LNCAP (cell line): ENCODE data around the gene UBASH3B.

Experiments used
- TF ChIP-seq, protein P1 (sequence below): fragments of 450-650 bp; IDR thresholded peaks from 2 replicates; pipeline ENCODE4 v1.5.1; 2017; ENCODE audit warnings: mild to moderate bottlenecking

The UBASH3B gene

DNA sequence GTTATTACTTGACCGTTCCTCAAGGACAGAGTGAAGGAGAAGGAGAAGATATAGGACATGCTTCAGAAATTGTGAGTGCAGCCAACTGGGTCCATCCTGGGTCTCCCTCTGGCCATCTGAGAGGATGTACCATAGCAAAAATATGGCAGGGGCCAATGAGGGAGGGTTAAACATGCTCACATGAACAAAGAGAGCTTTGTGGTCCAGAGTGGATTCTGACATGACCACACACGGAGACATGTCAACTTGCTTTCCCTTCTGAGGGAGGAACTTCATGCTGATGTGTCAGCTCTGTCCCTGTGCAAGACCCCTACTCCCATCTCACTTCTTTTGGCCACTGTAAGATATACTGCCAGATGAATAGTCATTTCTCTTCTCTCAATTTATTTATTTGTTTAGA, 3.0 kb upstream of the UBASH3B start:
- TF ChIP-seq, protein P1, sequence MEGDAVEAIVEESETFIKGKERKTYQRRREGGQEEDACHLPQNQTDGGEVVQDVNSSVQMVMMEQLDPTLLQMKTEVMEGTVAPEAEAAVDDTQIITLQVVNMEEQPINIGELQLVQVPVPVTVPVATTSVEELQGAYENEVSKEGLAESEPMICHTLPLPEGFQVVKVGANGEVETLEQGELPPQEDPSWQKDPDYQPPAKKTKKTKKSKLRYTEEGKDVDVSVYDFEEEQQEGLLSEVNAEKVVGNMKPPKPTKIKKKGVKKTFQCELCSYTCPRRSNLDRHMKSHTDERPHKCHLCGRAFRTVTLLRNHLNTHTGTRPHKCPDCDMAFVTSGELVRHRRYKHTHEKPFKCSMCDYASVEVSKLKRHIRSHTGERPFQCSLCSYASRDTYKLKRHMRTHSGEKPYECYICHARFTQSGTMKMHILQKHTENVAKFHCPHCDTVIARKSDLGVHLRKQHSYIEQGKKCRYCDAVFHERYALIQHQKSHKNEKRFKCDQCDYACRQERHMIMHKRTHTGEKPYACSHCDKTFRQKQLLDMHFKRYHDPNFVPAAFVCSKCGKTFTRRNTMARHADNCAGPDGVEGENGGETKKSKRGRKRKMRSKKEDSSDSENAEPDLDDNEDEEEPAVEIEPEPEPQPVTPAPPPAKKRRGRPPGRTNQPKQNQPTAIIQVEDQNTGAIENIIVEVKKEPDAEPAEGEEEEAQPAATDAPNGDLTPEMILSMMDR, result no peak

DNA sequence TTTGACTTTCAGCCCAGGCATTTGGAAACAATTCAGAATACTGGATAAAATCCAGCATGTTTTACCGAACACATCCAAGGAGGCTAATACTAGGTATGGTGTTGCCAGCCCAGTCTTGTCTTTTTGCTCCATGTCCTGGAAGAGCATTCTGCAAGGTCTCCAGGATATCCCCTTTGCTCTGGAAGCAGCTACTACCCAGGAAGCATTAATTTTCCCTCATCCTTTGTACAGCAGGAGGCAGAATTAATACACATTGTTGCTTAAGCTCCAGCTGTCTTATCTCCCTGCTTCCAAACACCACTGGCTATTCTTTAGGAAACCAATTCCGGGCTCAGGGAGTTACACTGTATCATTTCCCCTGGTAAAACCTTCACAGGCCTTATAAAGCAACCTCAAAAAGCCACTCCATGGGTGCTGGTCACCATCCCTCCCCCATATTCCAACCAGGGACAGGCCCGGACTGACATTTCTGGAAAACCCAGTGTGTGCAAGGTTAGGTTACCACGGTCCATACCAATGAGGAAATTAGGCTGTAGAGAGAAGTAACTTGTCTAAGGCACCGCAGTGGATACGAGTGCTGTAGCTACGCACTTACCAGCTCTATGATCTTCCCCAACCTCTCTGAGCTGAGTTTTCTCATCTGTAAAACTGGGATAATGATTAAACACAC, 1.5 kb upstream of the UBASH3B start:
- TF ChIP-seq, protein P1, result no peak

DNA sequence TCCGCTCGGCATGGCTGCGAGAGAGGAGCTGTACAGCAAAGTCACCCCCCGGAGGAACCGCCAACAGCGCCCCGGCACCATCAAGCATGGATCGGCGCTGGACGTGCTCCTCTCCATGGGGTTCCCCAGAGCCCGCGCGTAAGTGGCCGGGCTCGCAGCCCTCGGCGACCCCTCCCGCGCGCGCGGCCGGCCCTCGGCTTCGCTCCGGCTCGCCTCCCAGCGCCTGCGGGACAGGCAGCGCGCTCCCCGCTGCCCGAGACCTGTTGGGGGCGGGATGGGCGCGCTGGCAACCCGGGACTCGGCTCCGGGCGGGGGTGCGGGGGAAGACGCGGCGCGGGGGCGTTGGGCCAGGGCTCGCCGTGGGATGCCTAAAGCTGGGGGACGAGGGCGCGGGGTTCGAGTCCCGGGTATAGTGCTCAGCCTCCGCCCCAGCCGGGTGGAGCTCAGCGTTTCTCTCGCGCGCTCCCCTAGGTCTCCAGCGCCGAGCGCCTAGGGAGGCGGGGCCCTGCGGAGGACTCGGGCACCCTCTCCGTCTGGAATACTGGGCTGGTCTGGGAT, 630 bp downstream of the UBASH3B start:
- TF ChIP-seq, protein P1, result no peak

DNA sequence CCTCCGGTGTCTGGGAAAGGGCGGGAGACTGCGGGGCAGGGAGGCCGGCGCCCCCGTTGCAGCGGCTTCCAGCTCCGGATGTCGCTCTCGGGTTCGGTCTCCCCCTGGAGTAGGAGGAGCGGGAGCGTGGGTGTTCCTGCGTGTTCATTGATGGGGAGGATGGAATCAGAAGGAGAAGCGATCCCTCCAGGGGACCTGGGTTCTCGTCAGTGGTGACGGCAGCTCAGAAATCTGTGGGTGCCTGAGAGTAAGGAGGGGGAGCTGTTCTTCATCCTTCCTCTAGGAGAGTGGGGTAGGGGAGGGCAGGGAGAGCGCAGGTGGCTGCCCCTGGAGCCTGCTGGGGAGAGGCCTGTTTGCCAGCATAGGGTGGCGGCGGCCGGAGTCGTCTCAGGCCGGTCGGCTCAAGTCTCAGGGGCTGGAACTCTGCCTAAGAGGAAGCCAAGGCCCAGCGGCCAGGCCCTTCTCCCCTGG, 1.1 kb downstream of the UBASH3B start:
- TF ChIP-seq, protein P1, result no peak

DNA sequence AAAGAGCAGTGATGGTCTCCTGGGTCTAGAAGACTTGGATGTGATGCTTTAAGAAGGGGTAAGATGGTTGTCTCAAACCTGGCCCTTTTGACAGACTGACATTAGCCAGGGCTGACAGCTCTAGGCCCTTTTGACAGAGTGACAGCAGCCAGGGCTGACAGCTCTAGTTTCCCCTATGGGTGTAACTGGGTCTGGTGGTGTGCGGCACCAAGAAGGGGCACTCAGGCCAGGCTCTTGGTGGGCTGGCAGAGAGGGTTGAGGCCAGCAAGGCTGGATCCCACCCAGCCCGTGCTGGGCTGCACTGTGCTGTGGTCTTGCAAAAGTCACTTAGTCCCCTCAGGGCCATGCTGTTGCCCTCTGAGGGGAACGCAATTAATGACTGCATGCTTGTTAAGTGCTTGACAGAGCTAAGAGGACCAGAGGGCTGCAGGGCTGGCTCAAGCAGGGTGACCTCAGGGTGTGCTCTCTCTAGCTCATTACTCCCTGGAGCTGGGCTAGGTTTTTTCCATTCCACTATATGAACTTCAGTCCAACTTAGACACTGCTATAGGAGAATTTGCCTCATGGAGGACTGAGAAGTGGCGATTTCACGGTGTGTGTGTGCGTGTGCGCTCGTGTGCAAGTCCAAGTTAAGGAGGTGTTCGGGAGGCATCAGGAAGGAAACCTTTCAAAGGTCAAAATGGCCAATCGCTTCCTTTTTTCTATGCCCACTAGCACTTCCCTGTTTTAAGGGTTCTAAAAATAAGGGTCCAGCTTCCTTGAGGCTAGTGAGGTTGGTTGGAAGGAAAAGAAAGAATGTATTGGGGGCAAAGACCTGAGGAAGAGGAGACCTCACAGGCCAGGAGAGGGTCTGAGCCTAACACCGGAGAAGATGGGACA, 4.4 kb downstream of the UBASH3B start:
- TF ChIP-seq, protein P1, result no peak

DNA sequence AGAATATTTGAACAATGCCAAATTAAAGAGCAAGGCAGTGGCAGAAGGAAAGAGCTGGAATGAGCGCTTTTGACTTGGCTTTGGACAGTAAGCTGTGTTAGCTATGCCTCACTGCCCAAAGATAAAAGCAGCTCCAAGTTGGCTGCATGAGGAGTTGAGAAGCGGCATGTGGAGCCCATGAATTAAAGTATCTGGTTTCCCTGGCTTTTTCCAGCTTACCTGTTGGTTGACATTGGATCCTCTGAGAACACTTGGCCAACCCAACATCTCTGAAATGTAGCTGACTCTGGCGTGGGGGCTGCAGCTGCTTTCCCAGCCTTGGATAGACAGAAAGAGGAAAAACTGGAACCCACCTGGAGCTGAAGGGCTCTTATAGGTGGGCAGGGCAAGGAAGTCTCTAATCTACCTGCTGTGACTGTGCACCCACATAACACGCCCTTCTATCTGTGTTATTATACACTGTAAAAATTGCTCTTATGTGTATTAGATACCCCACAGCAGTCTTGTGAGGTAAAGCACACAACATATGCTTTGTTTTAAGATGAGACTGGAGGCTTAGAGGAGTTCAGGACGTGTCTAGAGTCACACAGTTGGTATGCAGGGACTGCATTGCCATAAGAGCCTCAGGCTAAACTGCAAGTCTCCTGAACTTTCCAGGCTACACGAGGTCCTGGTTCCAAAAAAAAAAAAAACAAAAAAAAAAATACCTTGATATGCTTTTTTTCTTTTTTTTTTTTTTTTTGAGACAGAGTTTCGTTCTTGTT, 5.8 kb downstream of the UBASH3B start:
- TF ChIP-seq, protein P1, result no peak

DNA sequence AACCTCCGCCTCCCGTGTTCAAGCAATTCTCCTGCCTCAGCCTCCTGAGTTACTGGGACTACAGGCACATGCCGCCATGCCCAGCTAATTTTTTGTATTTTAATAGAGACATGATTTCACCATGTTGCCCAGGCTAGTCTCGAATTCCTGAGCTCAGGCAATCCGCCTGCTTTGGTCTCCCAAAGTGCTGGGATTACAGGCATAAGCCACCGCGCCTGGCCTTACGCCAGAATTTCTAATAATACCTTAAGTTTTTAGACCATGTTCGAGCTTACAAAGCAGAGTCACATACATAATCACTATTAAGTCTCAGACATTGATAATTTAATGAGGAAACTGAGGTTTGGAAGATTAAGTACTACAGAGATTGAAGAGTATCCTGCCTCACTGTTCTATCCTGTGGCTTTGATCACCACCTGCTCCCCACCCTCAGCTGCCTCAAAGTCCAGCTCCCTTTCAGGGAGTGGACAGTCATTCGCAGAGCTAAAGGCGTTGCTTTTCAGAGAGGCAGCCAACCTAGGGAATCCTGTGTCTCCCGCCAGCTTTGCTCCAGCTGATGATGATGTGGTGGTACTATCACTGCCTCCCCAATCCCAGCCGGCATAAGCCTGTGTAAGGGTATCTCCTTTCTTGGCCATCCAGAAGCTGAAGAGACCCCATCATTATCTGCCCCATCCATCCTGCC, 7.7 kb downstream of the UBASH3B start:
- TF ChIP-seq, protein P1, result no peak
